K562 (cell line): Measurements from ENCODE around the gene HYI. TPM values are rescaled to one million over a fixed set of nuclear protein-coding genes. Genes with fewer than 3 reads are reported as not detected.

Source experiments
- ATF7 ChIP-seq: fragments of 450-650 bp; IDR thresholded peaks from 2 replicates; pipeline ENCODE4 v1.7.1; 2014; ENCODE audit warnings: mild to moderate bottlenecking, moderate library complexity
- BCOR ChIP-seq: fragments of 450-650 bp; IDR thresholded peaks from 2 replicates; pipeline ENCODE4 v1.6.1; 2016
- CTBP1 ChIP-seq: fragments of 450-650 bp; IDR thresholded peaks from 2 replicates; pipeline ENCODE4 v1.6.1; 2016; ENCODE audit warnings: borderline replicate concordance
- E2F8 ChIP-seq: fragments of 450-650 bp; IDR thresholded peaks from 2 replicates; pipeline ENCODE4 v1.7.1; 2018; ENCODE audit warnings: mild to moderate bottlenecking, low read depth; ENCODE audit not compliant: partially characterized antibody
- ESRRB ChIP-seq: fragments of 250-450 bp; sonication (Bioruptor Pico); IDR thresholded peaks from 2 replicates; pipeline ENCODE4 v1.5.0; 2020; ENCODE audit warnings: mild to moderate bottlenecking, moderate library complexity, borderline replicate concordance
- FOXO4 ChIP-seq: fragments of 450-650 bp; formaldehyde crosslinking; IDR thresholded peaks from 2 replicates; pipeline ENCODE4 v1.4.0; 2020; ENCODE audit warnings: mild to moderate bottlenecking, moderate library complexity
- HDAC6 ChIP-seq: IDR thresholded peaks from 2 replicates; pipeline ENCODE4 v1.6.1; 2012; ENCODE audit warnings: low read depth, mild to moderate bottlenecking, control low read depth, inconsistent platforms, low read length, moderate library complexity
- HMBOX1 ChIP-seq: sonication (generic); IDR thresholded peaks from 2 replicates; pipeline ENCODE4 v1.6.1; 2016
- KAT2B ChIP-seq: IDR thresholded peaks from one replicate; pipeline ENCODE4 v1.6.1; 2012; ENCODE audit warnings: low read depth, mild to moderate bottlenecking, control low read depth, inconsistent platforms, low read length, moderate library complexity
- MTA2 ChIP-seq: fragments of 450-650 bp; IDR thresholded peaks from 2 replicates; pipeline ENCODE4 v1.6.1; 2016; ENCODE audit warnings: low read depth
- MYBL2 ChIP-seq, 2 experiments: fragments of 450-650 bp in 1 of 2; sonication (generic) in 1 of 2; formaldehyde crosslinking in 1 of 2; IDR thresholded peaks; 2 replicates each; pipeline versions ENCODE4 v1.6.1 to v1.8.1; 2017 to 2022; ENCODE audit warnings: borderline replicate concordance in 1 of 2, inconsistent platforms in 1 of 2, low read depth in 1 of 2, mild to moderate bottlenecking in 1 of 2, missing genetic modification reagents in 1 of 2, moderate library complexity in 1 of 2
- PHTF2 ChIP-seq: fragments of 250-450 bp; sonication (Bioruptor Pico); IDR thresholded peaks from 2 replicates; pipeline ENCODE4 v1.5.0; 2021; ENCODE audit warnings: mild to moderate bottlenecking
- PKNOX1 ChIP-seq: fragments of 450-650 bp; IDR thresholded peaks from 2 replicates; pipeline ENCODE4 v1.6.1; 2016
- PURB ChIP-seq: sonication (generic); formaldehyde crosslinking; IDR thresholded peaks from 2 replicates; pipeline ENCODE4 v1.9.0; 2021; ENCODE audit warnings: low read depth, mild to moderate bottlenecking, missing genetic modification reagents
- RAD51 ChIP-seq: fragments of 450-650 bp; IDR thresholded peaks from 2 replicates; pipeline ENCODE4 v1.7.1; 2016; ENCODE audit warnings: low read depth, mild to moderate bottlenecking, borderline replicate concordance
- SIN3A ChIP-seq, 2 experiments: fragments of 150-350 bp in 1 of 2; IDR thresholded peaks; 2 replicates each; pipeline ENCODE4 v1.6.1; 2011 to 2016; ENCODE audit warnings: borderline replicate concordance in 2 of 2, low read depth in 2 of 2, low read length in 2 of 2, mild to moderate bottlenecking in 2 of 2, moderate library complexity in 2 of 2; ENCODE audit not compliant: control insufficient read depth in 1 of 2
- SMARCE1 ChIP-seq: fragments of 450-650 bp; IDR thresholded peaks from 2 replicates; pipeline ENCODE4 v1.7.1; 2016; ENCODE audit warnings: mild to moderate bottlenecking
- SP1 ChIP-seq: sonication (generic); formaldehyde crosslinking; IDR thresholded peaks from 2 replicates; pipeline ENCODE4 v1.8.1; 2022; ENCODE audit warnings: mild to moderate bottlenecking, missing genetic modification reagents
- ZNF584 ChIP-seq: fragments of 200-800 bp; sonication (Bioruptor generic); IDR thresholded peaks from 2 replicates; pipeline ENCODE4 v1.6.1; 2016; ENCODE audit warnings: low read depth, mild to moderate bottlenecking, missing genetic modification characterization, missing compliant biosample characterization
- ZNF695 ChIP-seq: fragments of 450-650 bp; formaldehyde crosslinking; IDR thresholded peaks from 2 replicates; pipeline ENCODE4 v1.4.0; 2020; ENCODE audit warnings: mild to moderate bottlenecking, moderate library complexity
- polyA plus RNA-seq, 8 experiments: library from polyadenylated mRNA; depleted of rRNA in 4 of 8; stranded (reverse) in 5 of 8; unstranded in 3 of 8; fragments of >200 nt; fragmentation: Nextera tagmentation in 2 of 8; fragmentation: Illumina TruSeq in 1 of 8; extraction: Ambion mirVana in 2 of 8; extraction: Trizol in 1 of 8; gene quantifications; 2 replicates each; pipeline versions ENCODE4 v1.2.1 to v1.2.3, GENCODE V29; 2011 to 2014; ENCODE audit warnings: inconsistent platforms in 1 of 8, missing spikeins in 1 of 8
- total RNA-seq, 7 experiments: library from RNA; depleted of rRNA in 6 of 7; stranded (reverse); fragments of >200 nt in 6 of 7; fragmentation: Illumina TruSeq in 2 of 7; extraction: Trizol in 2 of 7; gene quantifications; 2 replicates each; pipeline versions ENCODE4 v1.2.1 to v1.2.3, GENCODE V29; 2011 to 2021; ENCODE audit warnings: low replicate concordance in 1 of 7
- TF ChIP-seq, protein P1 (sequence below): fragments of 450-650 bp; IDR thresholded peaks from 2 replicates; pipeline ENCODE4 v1.6.1; 2016; ENCODE audit warnings: low read depth, mild to moderate bottlenecking, moderate library complexity

HYI gene
- total and polyA plus RNA-seq, 9 of the 15 experiments (the other 6 are each of a cell fraction or from before 2014, with no cell fraction given) = 0.04 to 4.1 (median 1.4) TPM; not detected in 1

- TF ChIP-seq KAT2B = no peak
- TF ChIP-seq ATF7 = peak; percentile 79
- TF ChIP-seq HDAC6 = no peak
- TF ChIP-seq PHTF2 (CRISPR knock-in tag) = no peak
- TF ChIP-seq RAD51 = 0 out of 2 replicates have a peak, but pooled peaks have one; percentile 20
- peak; percentile 91; the same call in 1 of the 2 replicates for TF ChIP-seq SMARCE1
- 0 out of 2 replicates have a peak, but pooled peaks have one; percentile 29 for TF ChIP-seq PKNOX1
- TF ChIP-seq ZNF584 (CRISPR knock-in tag) = 0 out of 2 replicates have a peak, but pooled peaks have one; percentile 32
- no peak for TF ChIP-seq SIN3A (IDR thresholded peaks at IDR 0.05; ENCODE audit: borderline replicate concordance in 2 of 2, control insufficient read depth in 1 of 2, low read depth in 2 of 2, low read length in 2 of 2)
- TF ChIP-seq PURB (CRISPR knock-in tag) = no peak
- TF ChIP-seq SP1 (CRISPR knock-in tag) = 0 out of 2 replicates have a peak, but pooled peaks have one; percentile 7
- TF ChIP-seq MYBL2 (IDR thresholded peaks at IDR 0.05; ENCODE audit: low read depth) = no peak; the same call in 1 of the 2 replicates
- no peak for TF ChIP-seq MYBL2 (CRISPR knock-in tag; IDR thresholded peaks at IDR 0.05; ENCODE audit: borderline replicate concordance)
- TF ChIP-seq CTBP1 = peak; percentile 88; the same call in 1 of the 2 replicates
- no peak for TF ChIP-seq FOXO4 (CRISPR knock-in tag)
- TF ChIP-seq, protein P1, sequence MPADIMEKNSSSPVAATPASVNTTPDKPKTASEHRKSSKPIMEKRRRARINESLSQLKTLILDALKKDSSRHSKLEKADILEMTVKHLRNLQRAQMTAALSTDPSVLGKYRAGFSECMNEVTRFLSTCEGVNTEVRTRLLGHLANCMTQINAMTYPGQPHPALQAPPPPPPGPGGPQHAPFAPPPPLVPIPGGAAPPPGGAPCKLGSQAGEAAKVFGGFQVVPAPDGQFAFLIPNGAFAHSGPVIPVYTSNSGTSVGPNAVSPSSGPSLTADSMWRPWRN = peak; percentile 95
- TF ChIP-seq ESRRB = no peak
- TF ChIP-seq E2F8 = peak; percentile 43
- TF ChIP-seq ZNF695 (CRISPR knock-in tag) = no peak
- peak; percentile 98 for TF ChIP-seq HMBOX1
- TF ChIP-seq BCOR = peak; percentile 87
- TF ChIP-seq MTA2 = peak; percentile 83
Observed at GRCh38 chr1:43405219-43405875, 48.4 kb downstream of the HYI start (continued).
